ENCODE results near the gene ITGA6. TPM values are rescaled to one million over a fixed set of nuclear protein-coding genes. Genes with fewer than 3 reads are reported as not detected.

ITGA6 gene
- total RNA-seq, 1 donor from 2014 or later = 40.7 TPM

- Histone ChIP-seq H3K4me1 (no peaks in the 10 kb centered on the region), H3K27me3 (no peaks in the 10 kb centered on the region), H3K36me3 (no peaks in the 10 kb centered on the region), H3K27ac (no peak overlapping the region), H3K9me3 (no peaks in the 10 kb centered on the region), H3K4me3 (no peak overlapping the region)
- intact Hi-C loops (cut with DNase I) = loop anchor here (10.0 kb wide), 2 partner anchors 647 to 887 kb away; no protein-coding TSS in a partner anchor
- DNase-seq (ENCODE audit: low spot score in 2 of 2) = peak in 1 of 2 donors; percentile 66
- peak; percentile 67 to 90 (median 80) for TF ChIP-seq CTCF (IDR thresholded peaks at IDR 0.05)
Measured at GRCh38 chr2:172461591-172462372, 34.4 kb downstream of the ITGA6 start.

GRCh38 chr2:172462373-172462848 is 35.0 kb downstream of the ITGA6 start:
- no peaks in the 10 kb centered on the region for H3K4me1 ChIP-seq
- H3K9me3 ChIP-seq = no peaks in the 10 kb centered on the region
- no peak for DNase-seq (ENCODE audit: low spot score in 2 of 2)
- peak in 2 of 3 experiments; percentile 0 to 16 for TF ChIP-seq CTCF (IDR thresholded peaks at IDR 0.05)
- no peaks in the 10 kb centered on the region for H3K36me3 ChIP-seq
- intact Hi-C loops (cut with DNase I) = loop anchor here (10.0 kb wide), 2 partner anchors 648 to 888 kb away; no protein-coding TSS in a partner anchor
- no peak overlapping the region for H3K4me3 ChIP-seq
- no peak overlapping the region for H3K27ac ChIP-seq
- no peaks in the 10 kb centered on the region for H3K27me3 ChIP-seq

GRCh38 chr2:172462849-172463381 is 35.5 kb downstream of the ITGA6 start:
- Histone ChIP-seq H3K9me3 (no peaks in the 10 kb centered on the region), H3K27me3 (no peaks in the 10 kb centered on the region), H3K4me1 (no peaks in the 10 kb centered on the region), H3K36me3 (no peaks in the 10 kb centered on the region), H3K4me3 (no peak overlapping the region), H3K27ac (no peak overlapping the region)
- DNase-seq (ENCODE audit: low spot score in 2 of 2) = no peak
- intact Hi-C loops (cut with DNase I) = loop anchor here (10.0 kb wide), 2 partner anchors 648 to 888 kb away; no protein-coding TSS in a partner anchor
- no peak for TF ChIP-seq CTCF (IDR thresholded peaks at IDR 0.05)

- Histone ChIP-seq H3K27me3 (no peaks in the 10 kb centered on the region), H3K36me3 (no peaks in the 10 kb centered on the region), H3K4me1 (no peaks in the 10 kb centered on the region), H3K9me3 (no peaks in the 10 kb centered on the region), H3K27ac (no peak overlapping the region), H3K4me3 (no peak overlapping the region)
- no peak for TF ChIP-seq CTCF (IDR thresholded peaks at IDR 0.05)
- no peak for DNase-seq (ENCODE audit: low spot score in 2 of 2)
- intact Hi-C loops (cut with DNase I) = loop anchor here (1.0 to 10.0 kb wide), 3 partner anchors 292 to 890 kb away; no protein-coding TSS in a partner anchor
Measured at GRCh38 chr2:172464400-172465129, 37.2 kb downstream of the ITGA6 start.

- Histone ChIP-seq H3K27me3 (no peaks in the 10 kb centered on the region), H3K27ac (no peak overlapping the region), H3K4me3 (peak overlapping the region; percentile 20 to 21), H3K4me1 (no peaks in the 10 kb centered on the region), H3K9me3 (no peaks in the 10 kb centered on the region), H3K36me3 (no peaks in the 10 kb centered on the region)
- peak; percentile 71 to 89 (median 87) for TF ChIP-seq CTCF (IDR thresholded peaks at IDR 0.05)
- peak in 1 of 2 donors; percentile 79 for DNase-seq (ENCODE audit: low spot score in 2 of 2)
- intact Hi-C loops (cut with DNase I) = loop anchor here (1.0 to 10.0 kb wide), 3 partner anchors 293 to 891 kb away; no protein-coding TSS in a partner anchor
Measured at GRCh38 chr2:172465417-172466334, 38.3 kb downstream of the ITGA6 start.

All from ascending aorta (tissue), 2 donors.